ENCODE measurements around the gene HIPK3. TPM values are rescaled to one million over a fixed set of nuclear protein-coding genes. Genes with fewer than 3 reads are reported as not detected.

Gene HIPK3
- total RNA-seq, 1 experiment from 2014 or later, result 64.8 TPM

DNA sequence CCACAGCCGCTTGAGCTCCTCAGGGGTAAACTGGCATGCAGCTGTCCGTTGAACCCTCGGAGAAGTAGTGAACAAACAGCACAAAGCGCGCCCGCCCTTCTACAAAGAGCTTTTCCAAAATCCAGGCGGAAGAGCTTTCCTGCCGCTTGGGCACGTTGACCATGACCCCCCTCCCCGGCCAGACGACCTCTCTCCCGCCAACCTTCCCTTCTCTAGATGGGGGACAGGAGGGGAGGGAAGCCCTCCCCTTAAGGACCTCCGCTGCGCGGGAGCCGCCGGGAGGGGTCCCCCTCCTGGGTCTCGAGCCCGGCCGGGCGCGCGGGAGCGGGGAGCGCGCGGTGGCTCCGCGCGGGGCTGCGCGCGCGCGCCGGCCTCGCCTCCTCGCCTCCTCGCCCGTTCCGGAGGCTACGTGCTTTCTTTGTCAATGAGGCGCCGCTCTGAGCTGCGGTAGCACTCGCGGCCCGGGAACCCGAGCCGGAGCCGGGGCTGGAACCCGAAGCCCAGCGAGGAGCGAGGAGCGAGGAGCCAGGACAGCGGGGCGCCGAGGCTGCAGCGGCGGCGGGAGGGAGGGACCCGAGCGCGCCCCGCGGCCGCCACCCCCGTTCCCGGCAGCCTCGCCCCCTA, 118.6 kb downstream of the HIPK3 start, which contains the start of gene KIAA1549L:
KIAA1549L (plus strand) TSS at position 421 of the 624 bp plus-strand sequence.
- POLR2A ChIA-PET (ENCODE audit: unreplicated experiment), result no interaction called here
- no peak for TF ChIP-seq EZH2 (IDR thresholded peaks at IDR 0.05; ENCODE audit: low read depth)
- TF ChIP-seq, protein P1, sequence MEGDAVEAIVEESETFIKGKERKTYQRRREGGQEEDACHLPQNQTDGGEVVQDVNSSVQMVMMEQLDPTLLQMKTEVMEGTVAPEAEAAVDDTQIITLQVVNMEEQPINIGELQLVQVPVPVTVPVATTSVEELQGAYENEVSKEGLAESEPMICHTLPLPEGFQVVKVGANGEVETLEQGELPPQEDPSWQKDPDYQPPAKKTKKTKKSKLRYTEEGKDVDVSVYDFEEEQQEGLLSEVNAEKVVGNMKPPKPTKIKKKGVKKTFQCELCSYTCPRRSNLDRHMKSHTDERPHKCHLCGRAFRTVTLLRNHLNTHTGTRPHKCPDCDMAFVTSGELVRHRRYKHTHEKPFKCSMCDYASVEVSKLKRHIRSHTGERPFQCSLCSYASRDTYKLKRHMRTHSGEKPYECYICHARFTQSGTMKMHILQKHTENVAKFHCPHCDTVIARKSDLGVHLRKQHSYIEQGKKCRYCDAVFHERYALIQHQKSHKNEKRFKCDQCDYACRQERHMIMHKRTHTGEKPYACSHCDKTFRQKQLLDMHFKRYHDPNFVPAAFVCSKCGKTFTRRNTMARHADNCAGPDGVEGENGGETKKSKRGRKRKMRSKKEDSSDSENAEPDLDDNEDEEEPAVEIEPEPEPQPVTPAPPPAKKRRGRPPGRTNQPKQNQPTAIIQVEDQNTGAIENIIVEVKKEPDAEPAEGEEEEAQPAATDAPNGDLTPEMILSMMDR (conservative IDR thresholded peaks at IDR 0.05), result no peak
- peak within 1 kb of the TSS; percentile 84 for H2AFZ ChIP-seq
- no peaks in the 10 kb centered on the region for H3K9me2 ChIP-seq (ENCODE audit: insufficient read depth)
- CTCF ChIA-PET, result interaction anchor here (0.7 kb wide), 1 partner anchor 459 kb away, joined by 5 read pairs; no protein-coding TSS in a partner anchor
- peaks cover 46% of the 10 kb centered on the region for H3K4me1 ChIP-seq (replicated peaks; ENCODE audit: insufficient read depth)
- peak within 1 kb of the TSS; percentile 70 for H3K4me3 ChIP-seq
- H3K79me2 ChIP-seq (ENCODE audit: low read depth), result 0 out of 2 replicates have a peak, but pooled peaks cover 8% of the 10 kb centered on the region
- H3K27me3 ChIP-seq (ENCODE audit: insufficient read depth, low read depth), result no peaks in the 10 kb centered on the region
- no TSS peak for BruUV-seq (replicated peaks)
- peaks cover 28% of the 10 kb centered on the region for H3F3A ChIP-seq (ENCODE audit: insufficient read depth, low read depth)
- peak in 1 of 2 experiments; percentile 23 for DNase-seq
- H3K36me3 ChIP-seq (ENCODE audit: low read depth), result no peaks in the 10 kb centered on the region
- no peaks in the 10 kb centered on the region for H3K9me3 ChIP-seq (ENCODE audit: insufficient read depth, low read depth)
- H4K20me1 ChIP-seq (ENCODE audit: insufficient read depth), result no peaks in the 10 kb centered on the region
- H3K4me2 ChIP-seq, result peak within 1 kb of the TSS; percentile 83
- H3K27ac ChIP-seq, result no peak within 1 kb of the TSS
- intact Hi-C loops (cut with micrococcal nuclease; ENCODE audit: unreplicated experiment), result no loop called here

DNA sequence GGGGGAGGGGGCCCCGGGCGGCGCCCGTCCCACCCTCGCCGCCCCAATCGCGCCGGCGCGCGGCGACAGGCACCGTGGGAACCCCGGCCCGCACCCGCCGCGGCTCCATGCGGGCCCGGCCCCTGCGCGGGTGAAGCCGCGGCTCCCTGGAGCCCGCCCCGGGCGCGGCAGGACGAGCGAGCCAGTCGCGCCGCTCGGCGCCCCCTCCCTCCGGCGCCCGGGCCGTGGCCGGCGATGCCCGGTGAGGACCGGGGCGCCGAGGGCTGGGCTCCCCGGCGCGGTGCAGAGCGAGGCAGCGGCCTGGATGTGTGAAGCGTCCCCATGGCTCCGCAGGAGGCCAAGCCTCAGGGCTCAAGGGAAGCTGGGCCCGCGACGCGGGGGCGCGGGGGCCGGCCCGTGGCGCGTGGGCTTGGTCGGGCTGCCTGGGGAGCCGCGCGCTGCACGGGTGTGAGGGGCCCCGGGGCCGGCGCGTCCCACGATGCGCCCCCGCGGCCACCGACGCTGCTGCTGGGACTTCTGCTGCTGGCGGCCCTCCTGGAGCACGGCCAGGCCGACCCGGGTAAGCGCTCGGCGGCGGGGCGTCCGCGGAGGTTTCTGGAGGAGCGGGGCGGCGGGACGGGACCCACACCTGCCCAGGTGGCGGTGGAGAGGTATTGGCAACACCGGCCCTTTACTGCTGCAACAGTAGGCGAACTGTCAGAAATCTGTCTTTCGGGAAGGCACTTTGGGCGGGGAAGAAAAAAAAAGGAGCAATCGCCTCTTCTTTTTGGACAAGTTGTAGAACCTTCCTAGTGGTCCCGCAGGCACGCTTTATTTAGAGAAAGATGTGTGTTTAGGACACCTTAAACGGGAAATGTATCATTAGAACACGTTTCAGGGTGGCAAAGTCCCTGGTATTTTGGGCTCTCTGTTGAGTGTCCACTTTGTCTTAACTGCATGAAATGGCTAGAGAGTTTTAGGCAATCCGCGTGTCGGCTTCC, 119.4 kb downstream of the HIPK3 start:
- H3K27ac ChIP-seq, result no peak overlapping the region
- BruUV-seq (replicated peaks), result no TSS peak
- POLR2A ChIA-PET (ENCODE audit: unreplicated experiment), result no interaction called here
- intact Hi-C loops (cut with micrococcal nuclease; ENCODE audit: unreplicated experiment), result no loop called here
- H4K20me1 ChIP-seq (ENCODE audit: insufficient read depth), result no peaks in the 10 kb centered on the region
- 0 out of 2 replicates have a peak, but pooled peaks cover 8% of the 10 kb centered on the region for H3K79me2 ChIP-seq (ENCODE audit: low read depth)
- DNase-seq, result peak in 1 of 2 experiments; percentile 30
- H2AFZ ChIP-seq, result peak overlapping the region; percentile 84
- no peaks in the 10 kb centered on the region for H3K9me3 ChIP-seq (ENCODE audit: insufficient read depth, low read depth)
- H3K4me3 ChIP-seq, result peak overlapping the region; percentile 70
- H3K4me2 ChIP-seq, result peak overlapping the region; percentile 83
- no peaks in the 10 kb centered on the region for H3K27me3 ChIP-seq (ENCODE audit: insufficient read depth, low read depth)
- peaks cover 38% of the 10 kb centered on the region for H3K4me1 ChIP-seq (replicated peaks; ENCODE audit: insufficient read depth)
- peaks cover 27% of the 10 kb centered on the region for H3F3A ChIP-seq (ENCODE audit: insufficient read depth, low read depth)
- no peaks in the 10 kb centered on the region for H3K36me3 ChIP-seq (ENCODE audit: low read depth)
- H3K9me2 ChIP-seq (ENCODE audit: insufficient read depth), result no peaks in the 10 kb centered on the region
- CTCF ChIA-PET, result no interaction called here
- TF ChIP-seq EZH2 (IDR thresholded peaks at IDR 0.05; ENCODE audit: low read depth), result no peak
- TF ChIP-seq, protein P1 (conservative IDR thresholded peaks at IDR 0.05), result no peak
